NCI-H748 treated with DMSO at 0.1 percent for 48 hours (cell line): ENCODE measurements around the gene USP36.
A peak's percentile ranks its signal among the peaks of the same experiment; 100 is the strongest.
"Not testable (repeated sequence)": the region's sequence is repeated elsewhere in the genome, so short reads cannot be mapped to it uniquely, and the experiment has no call there.

Source experiments
- DNase-seq: peaks from one replicate; lab custom pipeline; 2025; lab: John Stamatoyannopoulos, UW

The USP36 gene

GRCh38 chr17:78840780-78841611 is at the start of gene USP36:
Gene USP36 (minus strand): TSS chr17:78840814. CDS start chr17:78836363, 4,451 bp downstream.
- peak; percentile 84 for DNase-seq

GRCh38 chr17:78890096-78890495 is 49.5 kb upstream of the USP36 start:
- not testable (repeated sequence) for DNase-seq

DNA sequence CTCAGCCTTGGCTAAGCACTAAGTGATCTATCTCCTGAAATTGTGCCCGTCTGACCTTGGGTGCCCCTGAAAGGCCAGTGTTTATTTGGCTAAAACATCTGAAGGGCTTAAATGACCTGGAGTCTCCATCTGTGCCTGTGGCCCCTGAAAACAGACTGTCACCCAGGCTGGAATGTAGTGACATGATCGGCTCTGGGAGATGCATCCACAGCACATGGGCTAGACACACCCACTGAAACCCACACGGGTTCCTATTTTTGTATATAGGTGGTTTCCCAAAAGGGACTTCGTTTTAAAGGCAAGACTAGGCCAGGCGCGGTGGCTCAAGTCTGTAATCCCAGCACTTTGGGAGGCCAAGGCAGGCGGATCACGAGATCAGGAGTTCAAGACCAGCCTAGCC is 48.9 kb upstream of the USP36 start:
- DNase-seq, result no peak

- no peak for DNase-seq
Observed at GRCh38 chr17:78888941-78889518, 48.4 kb upstream of the USP36 start.

DNA sequence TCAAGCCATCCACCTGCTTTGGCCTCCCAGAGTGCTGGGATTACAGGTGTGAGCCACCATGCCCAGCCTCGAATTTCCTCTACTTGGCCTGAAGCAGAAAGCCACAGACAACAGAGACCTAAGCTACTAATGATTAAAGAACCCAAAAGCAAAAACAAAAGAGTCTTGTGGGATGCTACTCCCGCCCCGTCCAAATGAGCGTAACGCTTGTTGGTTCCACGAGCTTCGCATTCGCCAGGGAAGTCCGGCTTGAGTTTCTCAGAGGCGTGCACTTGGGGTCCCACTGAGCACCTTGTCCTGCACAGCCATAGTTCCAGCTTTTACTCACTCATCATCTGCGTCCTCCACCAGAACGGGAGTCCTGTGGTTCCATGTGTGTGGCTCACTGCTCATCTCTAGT is 46.3 kb upstream of the USP36 start:
- DNase-seq, result no peak

- no peak for DNase-seq
Observed at GRCh38 chr17:78885956-78886355, 45.3 kb upstream of the USP36 start.

DNA sequence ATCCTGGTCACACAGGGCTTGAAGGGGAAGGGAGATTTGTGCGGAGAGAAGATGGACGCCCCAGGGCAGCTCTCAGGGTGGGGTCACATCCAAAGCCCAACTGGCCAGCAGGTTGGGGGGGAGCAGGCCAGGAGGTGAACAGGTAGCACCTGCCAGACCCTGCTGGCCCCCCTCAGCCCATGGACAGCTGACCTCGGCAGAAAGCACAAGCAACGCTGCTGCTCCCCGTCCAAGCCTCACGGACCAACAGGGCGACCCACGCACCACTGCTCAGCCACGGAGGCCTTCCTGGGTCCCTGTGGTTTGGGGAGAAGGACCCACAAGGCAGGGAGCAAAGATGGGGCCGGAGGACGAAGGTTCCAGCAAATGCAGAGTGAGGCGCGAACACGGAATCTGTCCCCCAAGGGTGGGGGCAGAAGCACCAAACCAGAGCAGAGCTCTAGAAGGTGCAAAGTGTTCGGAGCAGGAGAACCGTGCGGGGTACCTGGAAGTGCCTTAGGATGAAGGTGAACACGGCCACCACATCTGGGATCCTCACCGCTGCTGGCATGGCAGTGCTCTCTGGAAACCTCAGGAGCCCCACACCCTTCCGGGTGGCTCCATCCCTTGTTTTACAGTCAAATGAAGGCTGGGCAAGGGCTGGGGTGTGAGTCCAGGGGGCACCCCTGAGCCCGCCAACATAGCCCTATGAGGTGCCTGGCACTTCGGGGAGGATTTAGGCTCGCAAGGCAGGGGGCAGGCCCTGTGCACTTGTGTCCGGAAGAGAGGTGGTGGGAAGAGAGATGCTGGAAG is 44.5 kb upstream of the USP36 start:
- no peak for DNase-seq

- no peak for DNase-seq
Observed at GRCh38 chr17:78884148-78884825, 43.7 kb upstream of the USP36 start.

GRCh38 chr17:78883533-78884131 is 43.0 kb upstream of the USP36 start:
- peak; percentile 20 for DNase-seq

GRCh38 chr17:78883089-78883532 is 42.5 kb upstream of the USP36 start:
- no peak for DNase-seq

DNA sequence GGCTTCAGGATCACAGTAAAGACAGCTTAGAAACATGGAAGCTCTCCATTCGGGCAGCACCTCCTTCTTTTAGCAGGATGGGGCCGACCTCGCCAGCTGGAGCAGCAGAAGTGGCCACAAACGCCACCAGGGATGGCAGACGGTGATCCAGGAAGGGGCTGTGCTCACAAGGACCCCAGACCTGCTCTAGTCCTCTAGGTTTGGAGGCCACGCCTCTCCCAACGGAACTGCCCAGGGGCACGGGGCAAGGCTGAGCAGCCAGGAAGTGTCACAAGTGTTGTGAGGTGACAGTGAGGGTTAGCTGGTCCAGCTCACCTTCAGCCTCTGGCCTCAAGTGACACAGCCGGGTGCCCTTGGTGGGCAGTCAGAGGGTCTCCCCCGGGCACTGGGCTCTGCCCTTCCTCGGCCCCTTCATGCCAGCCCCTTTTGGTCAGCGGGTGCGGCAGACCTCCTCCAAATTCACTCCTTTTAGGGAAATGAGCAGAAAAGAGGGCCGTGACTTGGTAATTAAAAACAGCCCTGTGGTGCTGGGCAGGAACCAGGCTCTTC is 42.0 kb upstream of the USP36 start:
- DNase-seq, result no peak

- no peak for DNase-seq
Observed at GRCh38 chr17:78879635-78880186, 39.1 kb upstream of the USP36 start.

DNA sequence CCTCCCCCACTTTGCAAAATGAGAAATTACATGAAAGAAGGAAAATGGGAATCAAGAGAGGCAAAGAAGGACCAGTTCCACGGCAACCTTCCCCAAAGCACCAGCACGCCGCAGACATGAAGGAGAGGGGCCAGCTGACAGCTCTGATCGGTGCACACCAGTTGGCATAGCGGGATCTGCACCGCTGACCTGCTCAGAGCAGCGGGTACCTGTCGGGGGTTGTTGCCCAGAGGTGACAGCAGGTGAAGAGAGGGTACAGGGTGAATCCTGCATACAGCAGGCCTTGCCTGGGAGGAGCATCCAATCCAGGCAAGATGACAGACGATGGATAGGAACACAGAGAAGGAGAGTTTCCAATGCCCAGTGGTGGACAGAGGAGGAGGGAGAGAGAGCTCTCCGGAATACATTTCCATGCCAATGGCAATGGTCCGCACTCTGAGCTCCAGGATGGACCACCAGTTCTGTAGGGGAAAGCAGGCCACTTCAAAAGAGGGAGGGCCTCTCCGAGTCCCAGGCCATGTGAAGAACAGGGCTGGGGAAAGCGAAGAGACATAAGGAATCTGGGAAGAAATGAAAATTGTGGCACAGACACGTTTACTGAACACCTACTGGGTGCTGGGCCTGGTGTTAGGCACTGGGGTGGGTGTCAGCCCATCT is 38.4 kb upstream of the USP36 start:
- no peak for DNase-seq

GRCh38 chr17:78878261-78878660 is 37.6 kb upstream of the USP36 start:
- DNase-seq, result no peak

GRCh38 chr17:78876954-78877517 is 36.4 kb upstream of the USP36 start:
- not testable (repeated sequence) for DNase-seq

DNA sequence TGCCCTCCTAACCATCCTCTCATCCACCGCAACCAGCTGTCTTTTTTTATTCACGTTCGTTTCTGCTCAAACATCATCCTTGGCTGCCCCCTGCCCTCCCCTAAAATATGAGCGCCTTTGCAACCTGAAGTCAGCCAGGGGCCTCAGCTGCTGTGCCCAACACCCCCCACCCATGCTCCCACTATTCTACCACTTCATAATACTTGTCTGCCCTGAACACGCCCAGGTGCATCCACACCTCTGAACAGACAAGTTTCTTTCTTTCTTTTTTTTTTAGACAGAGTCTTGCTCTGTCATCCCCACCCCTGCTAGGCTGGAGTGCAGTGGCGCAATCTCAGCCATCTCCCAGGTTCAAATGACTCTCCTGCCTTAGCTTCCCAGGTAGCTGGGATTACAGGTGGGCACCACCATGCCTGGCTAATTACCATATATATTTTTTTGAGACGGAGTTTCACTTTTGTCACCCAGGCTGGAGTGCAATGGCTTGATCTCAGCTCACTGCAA is 35.5 kb upstream of the USP36 start:
- DNase-seq, result no peak

DNA sequence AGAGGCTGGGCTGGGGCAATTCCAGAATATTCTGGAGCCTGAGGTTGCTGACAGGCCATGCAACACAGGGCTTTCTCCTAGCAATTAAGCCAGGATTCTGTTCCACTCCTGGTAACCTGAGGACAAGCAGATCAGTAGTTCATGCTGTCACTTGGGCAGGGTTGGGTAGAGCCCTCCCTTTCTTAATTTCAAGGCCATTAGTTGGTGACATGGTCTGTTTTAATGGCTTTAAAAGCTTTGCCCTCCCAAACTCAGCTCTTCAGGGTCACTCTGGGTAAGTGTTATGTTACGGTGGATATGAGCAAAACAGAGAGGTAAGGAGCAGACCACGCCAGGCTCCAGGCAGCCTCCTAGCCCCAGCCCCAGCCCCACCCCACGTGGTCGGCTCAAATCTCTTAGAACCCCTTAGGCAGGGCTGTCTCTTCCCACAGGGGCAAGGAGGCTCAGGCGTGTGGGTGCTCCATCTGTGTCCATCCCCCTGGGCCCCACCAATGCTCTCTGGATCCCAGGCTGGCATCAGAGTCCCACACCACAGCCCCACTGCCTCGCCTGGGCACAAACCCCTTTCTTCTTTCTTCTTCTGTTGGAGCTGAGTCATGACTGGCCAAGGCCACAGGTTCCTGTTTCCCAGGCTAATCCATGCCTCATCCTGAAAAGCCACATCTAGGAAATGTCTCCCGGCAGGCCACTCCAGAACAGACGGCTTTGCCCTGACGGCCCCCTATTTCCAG is 34.9 kb upstream of the USP36 start:
- no peak for DNase-seq

DNA sequence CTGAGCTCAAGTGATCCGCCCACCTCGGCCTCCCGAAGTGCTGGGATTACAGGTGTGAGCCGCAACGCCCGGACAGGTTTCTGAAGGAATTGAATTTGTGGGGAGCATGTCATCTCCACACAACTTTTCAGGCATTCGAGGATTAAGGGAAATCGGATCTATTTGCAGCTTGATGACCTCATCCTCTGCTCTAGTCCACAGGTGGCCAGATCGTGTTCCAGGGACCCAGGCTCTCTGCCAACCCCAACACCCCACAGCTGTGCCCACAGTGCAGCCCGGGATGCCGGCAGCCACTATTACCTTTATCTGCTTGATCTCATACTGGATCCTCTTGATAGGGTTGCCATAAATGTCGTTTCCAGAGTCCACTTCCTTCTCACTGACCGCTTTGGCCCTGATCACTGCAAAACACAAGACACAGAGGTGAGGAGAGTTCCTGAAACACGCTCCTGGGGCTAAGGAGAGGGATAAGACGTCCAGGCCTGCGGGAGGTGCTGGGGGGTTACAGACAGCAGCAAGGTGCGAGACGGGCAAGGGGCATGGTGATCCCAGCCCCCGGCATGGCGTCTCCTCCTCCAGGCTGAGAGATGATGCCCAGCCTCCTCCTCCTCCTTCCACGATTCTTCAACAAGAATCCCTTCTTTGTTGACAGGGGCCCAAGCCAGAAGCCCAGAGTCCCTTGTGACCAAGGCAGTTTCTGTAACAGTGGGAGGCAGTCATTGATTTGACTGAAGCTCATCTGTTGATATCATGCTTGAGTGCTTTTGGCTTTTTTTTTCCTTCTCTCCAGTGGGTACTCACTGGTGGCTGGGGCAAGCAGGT is 33.1 kb upstream of the USP36 start:
- DNase-seq, result no peak
